Lower leg skin (tissue), 4 donors: ENCODE results near the gene WDR70. TPM values are rescaled to one million over a fixed set of nuclear protein-coding genes. Genes with fewer than 3 reads are reported as not detected.

ENCODE experiments used
- DNase-seq, 2 donors: peaks; one replicate each; pipeline ENCODE4 v3.0.0-alpha.2; 2019; ENCODE audit warnings: low spot score in 2 of 2
- H3K4me3 ChIP-seq: fragments of 200-600 bp; sonication (generic); 2 replicates; pipeline ENCODE4 v1.5.1; 2017; ENCODE audit warnings: mild to moderate bottlenecking, low read depth; ENCODE audit not compliant: poor library complexity, severe bottlenecking
- CTCF ChIP-seq, 3 donors: fragments of 450-650 bp; IDR thresholded peaks; one replicate each; pipeline ENCODE4 v1.5.1; 2016; ENCODE audit warnings: antibody characterized with exemption in 3 of 3, mild to moderate bottlenecking in 3 of 3, moderate library complexity in 2 of 3
- POLR2A ChIP-seq, 2 donors: fragments of 450-650 bp; IDR thresholded peaks; one replicate each; pipeline ENCODE4 v1.6.1; 2016 to 2017; ENCODE audit warnings: antibody characterized with exemption in 2 of 2, mild to moderate bottlenecking in 1 of 2, moderate library complexity in 1 of 2
- WGBS, 2 donors: methylation state at CpG; one replicate each; pipeline ENCODE4 v1.1.5; 2018; 5-methylcytosine and 5-hydroxymethylcytosine counted together
- intact Hi-C: fragments of 100-400 bp; cut with DNase I; formaldehyde crosslinking; loops from one replicate; pipeline ENCODE4 v1.15.0; 2023; ENCODE audit warnings: low total_unique reads
- total RNA-seq, 4 donors: library from RNA; depleted of rRNA; stranded (reverse); fragments of >200 nt; gene quantifications; one replicate each; pipeline ENCODE4 v1.1.0, GENCODE V29; 2016

Gene WDR70
- total RNA-seq, 4 donors from 2014 or later: 19.1 to 25.5 (median 23.7) TPM

GRCh38 chr5:37519807-37520206 lies 140.7 kb downstream of the WDR70 start:
- H3K4me3 ChIP-seq: no peak overlapping the region
- intact Hi-C loops: no loop called here
- WGBS, 2 donors: 94 to 95% methylated on average over 1 of the region's 1 CpG
- no peak for TF ChIP-seq CTCF (IDR thresholded peaks at IDR 0.05)
- no peak for TF ChIP-seq POLR2A (IDR thresholded peaks at IDR 0.05)
- no peak for DNase-seq

GRCh38 chr5:37520811-37521210 lies 141.7 kb downstream of the WDR70 start:
- intact Hi-C loops: no loop called here
- WGBS, 2 donors: 98 to 100% methylated on average over 1 of the region's 1 CpG
- TF ChIP-seq POLR2A (IDR thresholded peaks at IDR 0.05): no peak
- no peak for TF ChIP-seq CTCF (IDR thresholded peaks at IDR 0.05)
- no peak overlapping the region for H3K4me3 ChIP-seq
- DNase-seq: no peak

GRCh38 chr5:37532976-37533740 lies 154.0 kb downstream of the WDR70 start:
- WGBS, 2 donors: 96 to 97% methylated on average over 13 of the region's 13 CpGs
- DNase-seq: no peak
- intact Hi-C loops: no loop called here
- no peak overlapping the region for H3K4me3 ChIP-seq
- TF ChIP-seq CTCF (IDR thresholded peaks at IDR 0.05): no peak
- TF ChIP-seq POLR2A (IDR thresholded peaks at IDR 0.05): no peak

- 96% methylated on average over 6 of the region's 6 CpGs for WGBS, 2 donors
- intact Hi-C loops: no loop called here
Observed at GRCh38 chr5:37533851-37534250, 154.7 kb downstream of the WDR70 start.

GRCh38 chr5:37539459-37539858 lies 160.3 kb downstream of the WDR70 start:
- intact Hi-C loops: no loop called here
- WGBS, 2 donors: 91 to 96% methylated on average over 3 of the region's 3 CpGs
- no peak overlapping the region for H3K4me3 ChIP-seq
- TF ChIP-seq POLR2A (IDR thresholded peaks at IDR 0.05): no peak
- TF ChIP-seq CTCF (IDR thresholded peaks at IDR 0.05): no peak
- no peak for DNase-seq

More at GRCh38 chr5:37533851-37534250, 154.7 kb downstream of the WDR70 start:
- DNase-seq: no peak
- H3K4me3 ChIP-seq: no peak overlapping the region
- no peak for TF ChIP-seq POLR2A (IDR thresholded peaks at IDR 0.05)
- no peak for TF ChIP-seq CTCF (IDR thresholded peaks at IDR 0.05)

- H3K4me3 ChIP-seq: no peak overlapping the region
- 98 to 100% methylated on average over 1 of the region's 1 CpG for WGBS, 2 donors
- TF ChIP-seq POLR2A (IDR thresholded peaks at IDR 0.05): no peak
- no peak for TF ChIP-seq CTCF (IDR thresholded peaks at IDR 0.05)
- DNase-seq: no peak
- intact Hi-C loops: no loop called here
Observed at GRCh38 chr5:37543216-37543615, 164.1 kb downstream of the WDR70 start.
